NCI-H526 (cell line): ENCODE results near the gene AIMP1.

Source experiments
- DNase-seq, 2 experiments: peaks; one replicate each; lab custom pipeline; 2025; lab: John Stamatoyannopoulos, UW

The AIMP1 gene

DNA sequence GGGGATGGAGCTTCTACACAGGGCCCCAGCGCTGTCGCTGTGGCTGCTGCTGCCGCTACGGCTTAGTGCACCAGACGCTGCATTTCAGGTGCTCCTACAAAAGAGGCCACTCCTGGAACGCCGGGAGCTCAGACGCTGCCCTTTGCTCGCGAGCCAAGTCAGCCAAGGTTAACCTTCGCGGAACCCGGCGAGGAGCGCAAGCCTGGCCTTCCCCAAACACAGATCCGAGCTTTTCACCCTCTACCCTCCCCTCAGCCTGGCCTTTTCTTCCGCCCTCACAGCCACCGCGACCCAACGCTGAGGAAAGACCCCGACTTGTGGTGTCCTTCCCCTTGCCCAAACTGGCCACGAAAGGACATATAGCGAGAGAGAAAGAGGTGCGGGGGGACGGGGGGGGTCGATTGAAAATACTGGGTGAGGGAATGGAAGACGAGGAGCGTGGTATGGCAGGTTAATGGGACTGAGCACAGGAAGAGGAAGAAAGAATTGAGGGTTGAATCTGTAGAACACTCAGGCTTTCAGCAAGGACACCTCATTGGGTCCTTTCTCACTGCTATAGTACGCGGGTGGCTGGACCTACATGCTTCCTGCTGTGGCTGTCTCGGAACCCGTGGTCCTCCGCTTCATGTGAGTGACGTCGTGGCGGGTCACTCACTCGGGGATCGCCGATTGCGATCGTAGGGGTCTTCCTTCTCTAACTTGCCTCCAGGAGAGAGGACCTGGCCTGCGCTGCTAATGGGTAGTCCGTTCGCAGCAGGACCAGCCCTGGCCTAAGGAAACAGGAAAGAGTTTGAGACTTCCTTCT lies at the start of gene AIMP1, which contains the start of gene TBCK:
AIMP1 (plus strand) TSS at position 583 of the 805 bp plus-strand sequence. CDS start 8,460 bp downstream, outside the sequence.
TBCK (minus strand) TSS at position 242 of the 805 bp plus-strand sequence. CDS start 7,249 bp downstream, outside the sequence.
- DNase-seq, result peak; percentile 90 to 91

DNA sequence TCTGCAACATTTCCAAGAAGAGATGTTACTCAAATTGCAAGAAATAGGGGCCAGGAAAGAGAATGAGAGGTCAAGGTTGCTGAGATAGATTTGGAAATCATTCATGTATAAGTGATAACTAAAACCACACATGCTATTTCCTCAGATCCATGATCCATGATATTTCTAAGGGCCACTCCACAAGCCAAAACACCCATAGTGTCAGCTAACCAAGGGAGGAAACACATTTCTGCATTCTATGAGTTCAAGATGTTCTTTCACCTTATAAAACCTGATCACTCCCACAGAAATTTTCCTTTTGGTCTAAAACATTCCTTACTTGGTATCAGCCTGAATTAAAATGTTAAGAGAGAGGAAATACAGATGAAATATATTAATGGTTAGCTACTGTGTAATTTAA lies 47.6 kb upstream of the AIMP1 start:
- no peak for DNase-seq

- no peak for DNase-seq
Observed at GRCh38 chr4:106269711-106270110, 46.6 kb upstream of the AIMP1 start.

GRCh38 chr4:106270736-106271135 lies 45.6 kb upstream of the AIMP1 start:
- no peak for DNase-seq

GRCh38 chr4:106273831-106274230 lies 42.5 kb upstream of the AIMP1 start:
- no peak for DNase-seq

DNA sequence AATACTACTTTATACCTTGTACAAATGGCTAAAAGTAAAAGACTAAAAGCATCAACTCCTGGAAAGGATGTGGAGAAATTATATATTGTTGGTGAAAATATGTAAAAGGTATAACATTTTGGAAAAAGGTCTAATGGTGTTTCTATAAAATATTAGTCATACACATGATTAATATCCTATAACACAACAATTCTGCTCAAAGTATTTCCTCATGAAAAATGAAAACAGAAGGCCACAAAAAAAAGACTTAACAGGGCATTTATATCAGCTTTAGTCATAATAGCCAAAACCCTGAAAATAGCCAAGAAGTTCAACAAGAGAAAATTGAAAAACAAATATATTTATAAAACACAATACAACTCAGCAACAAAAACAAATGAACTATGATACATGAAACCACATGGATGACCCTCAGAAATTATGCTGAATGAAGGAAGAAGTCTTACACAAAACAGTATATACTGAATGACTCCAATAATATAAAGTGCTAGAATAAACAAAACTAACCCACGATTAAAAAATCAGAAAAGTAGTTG lies 39.1 kb upstream of the AIMP1 start:
- no peak for DNase-seq

DNA sequence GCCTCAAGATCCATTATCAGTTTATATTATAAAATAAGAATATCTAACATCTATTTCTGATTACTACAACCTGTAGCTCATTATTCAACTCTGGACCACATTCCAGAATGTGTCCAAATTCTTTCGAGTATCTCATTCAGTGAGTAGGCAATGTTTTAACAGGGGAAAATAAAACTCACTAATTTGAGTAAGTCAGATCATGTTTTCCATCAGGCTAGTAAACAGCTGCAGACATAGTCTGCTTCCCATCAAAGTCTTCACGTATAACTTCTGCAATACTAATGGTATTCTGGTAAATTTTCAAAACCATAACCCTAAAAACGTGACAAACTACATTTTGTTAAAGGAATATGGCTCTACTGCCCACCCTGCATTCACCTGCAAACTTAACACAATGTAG lies 32.1 kb upstream of the AIMP1 start:
- DNase-seq, result no peak

DNA sequence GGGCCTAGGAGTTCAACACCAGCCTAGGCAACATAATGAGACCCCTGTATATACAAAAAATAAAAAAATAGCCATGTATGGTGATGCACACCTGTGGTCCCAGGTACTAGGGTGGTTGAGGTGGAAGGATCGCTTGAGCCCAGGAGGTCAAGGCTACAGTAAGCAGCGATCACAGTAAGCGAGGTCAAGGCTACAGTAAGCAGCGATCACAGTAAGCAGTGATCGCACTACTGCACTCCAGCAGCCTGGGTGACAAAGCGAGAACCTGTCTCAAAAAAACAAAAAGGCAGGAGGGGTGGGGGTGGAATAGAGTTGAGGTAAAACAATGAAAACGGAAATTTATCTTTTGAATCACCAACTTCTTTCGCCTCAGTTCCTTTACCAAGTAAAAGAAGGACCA lies 29.7 kb upstream of the AIMP1 start:
- DNase-seq, result no peak

DNA sequence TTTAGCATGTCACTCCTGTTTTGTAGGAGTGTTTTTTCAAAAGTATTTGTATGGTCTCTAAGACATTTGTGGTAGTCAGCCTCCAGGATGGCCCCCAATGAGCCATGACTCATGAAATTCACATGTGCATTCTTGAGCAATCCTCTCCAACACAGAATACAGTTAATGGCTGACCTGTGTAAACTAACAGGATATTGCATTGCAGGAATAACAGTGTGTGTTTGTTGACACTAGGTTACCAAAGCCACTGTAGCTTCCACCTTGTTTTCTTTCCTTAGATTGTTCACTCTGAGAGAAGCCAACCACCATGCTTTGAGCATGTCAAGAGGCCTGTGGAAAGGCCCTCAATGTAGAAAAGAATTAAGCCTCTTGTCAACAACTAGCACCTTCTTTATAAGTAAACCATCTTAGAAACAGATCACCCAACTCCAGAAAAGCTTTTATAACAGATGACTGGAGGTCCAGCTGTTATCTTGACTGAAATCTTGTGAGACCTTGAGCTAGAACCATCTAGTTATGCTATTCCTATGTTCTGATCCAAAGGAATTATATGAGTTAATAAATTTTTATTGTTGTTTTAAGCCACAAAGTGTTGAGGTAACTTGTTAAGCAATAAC lies 28.9 kb upstream of the AIMP1 start:
- no peak for DNase-seq

DNA sequence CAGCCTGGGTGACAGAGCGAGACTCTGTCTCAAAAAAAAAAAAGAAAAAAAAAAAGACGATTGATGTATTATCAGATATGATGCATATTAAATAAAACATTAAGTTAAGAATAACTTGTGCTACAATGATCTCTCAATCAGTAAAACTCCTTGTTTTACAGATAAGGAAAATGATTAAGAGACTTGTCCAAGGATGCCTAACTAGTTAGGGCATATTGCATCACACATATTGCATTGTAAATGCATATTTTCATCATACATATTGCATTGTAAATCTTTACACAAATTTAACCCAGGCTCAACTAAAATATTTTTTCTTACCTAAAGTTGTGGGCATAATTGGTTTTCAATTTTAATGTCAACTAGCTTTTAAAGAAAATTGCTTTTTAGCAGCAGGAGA lies 26.6 kb upstream of the AIMP1 start:
- DNase-seq, result no peak

- no peak for DNase-seq
Observed at GRCh38 chr4:106291678-106292077, 24.7 kb upstream of the AIMP1 start.

DNA sequence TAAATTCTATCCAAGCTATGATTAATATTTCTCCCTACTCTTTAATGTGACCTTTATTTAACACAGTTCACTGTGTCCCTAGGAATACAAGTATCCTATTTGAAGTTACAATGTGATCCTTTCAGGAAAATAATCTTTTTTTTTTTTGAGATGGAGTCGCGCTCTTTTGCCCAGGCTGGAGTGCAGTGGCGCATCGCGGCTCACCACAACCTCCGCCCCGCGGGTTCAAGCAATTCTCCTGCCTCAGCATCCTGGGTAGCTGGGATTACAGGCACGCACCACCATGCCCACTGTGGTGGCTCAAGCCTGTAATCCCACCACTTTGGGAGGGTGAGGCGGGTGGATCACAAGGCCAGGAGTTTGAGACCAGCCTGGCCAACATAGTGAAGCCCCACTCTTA lies 22.3 kb upstream of the AIMP1 start:
- DNase-seq, result no peak

- DNase-seq, result no peak
Observed at GRCh38 chr4:106297245-106298035, 18.9 kb upstream of the AIMP1 start.

- no peak for DNase-seq
Observed at GRCh38 chr4:106299977-106300376, 16.4 kb upstream of the AIMP1 start.

- DNase-seq, result no peak
Observed at GRCh38 chr4:106301393-106302061, 14.8 kb upstream of the AIMP1 start.

DNA sequence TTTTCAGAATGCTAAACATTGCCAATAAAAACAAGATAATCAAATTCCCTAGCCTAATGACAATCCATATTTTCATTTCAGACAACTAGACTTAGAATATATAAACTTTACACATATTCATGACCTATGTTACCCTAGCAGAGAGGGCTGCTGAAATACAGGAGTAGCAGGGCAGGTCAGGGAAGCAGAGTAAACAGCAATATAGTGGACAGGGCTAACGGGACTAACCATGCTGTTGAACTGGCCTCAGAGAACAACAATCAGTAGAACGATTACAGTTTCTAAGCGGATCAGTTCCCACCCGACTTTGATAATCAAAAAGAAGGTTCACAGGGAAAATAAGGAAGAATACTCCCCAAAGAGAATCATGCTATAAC lies 14.3 kb upstream of the AIMP1 start:
- DNase-seq, result no peak

DNA sequence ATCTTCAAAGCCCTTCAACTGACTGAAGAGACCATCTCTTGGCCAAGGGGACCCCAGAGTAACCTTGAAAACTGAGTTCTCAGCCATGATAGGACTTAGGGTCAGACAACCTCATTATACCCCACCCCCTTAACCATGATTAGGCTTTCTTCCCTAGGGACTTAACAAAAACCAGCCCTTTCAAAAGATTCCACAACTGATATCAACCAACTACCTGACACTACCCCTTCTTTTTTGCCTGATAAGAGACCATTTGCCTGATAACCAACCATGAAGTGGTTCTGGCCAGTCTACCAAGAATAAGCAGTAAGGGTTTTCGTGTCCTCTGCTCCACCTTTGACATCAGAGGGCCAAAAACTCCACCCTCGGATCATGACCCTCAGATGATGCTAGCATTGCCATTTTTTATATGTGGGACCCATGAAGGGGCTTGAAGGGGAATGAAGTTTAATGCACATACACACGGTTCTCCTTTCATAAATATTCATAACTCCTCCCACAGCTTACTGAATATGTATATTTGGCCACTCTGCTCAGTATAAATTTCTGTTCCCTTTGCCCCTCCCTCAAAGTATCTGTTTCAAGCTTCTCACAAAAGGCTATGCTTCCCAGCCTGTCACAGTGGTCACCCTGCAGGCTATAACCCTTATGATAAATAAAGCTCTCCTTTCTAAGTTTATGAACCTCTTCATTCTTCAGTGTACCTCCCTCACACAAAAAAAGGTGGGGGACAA lies 12.6 kb upstream of the AIMP1 start:
- DNase-seq, result no peak

DNA sequence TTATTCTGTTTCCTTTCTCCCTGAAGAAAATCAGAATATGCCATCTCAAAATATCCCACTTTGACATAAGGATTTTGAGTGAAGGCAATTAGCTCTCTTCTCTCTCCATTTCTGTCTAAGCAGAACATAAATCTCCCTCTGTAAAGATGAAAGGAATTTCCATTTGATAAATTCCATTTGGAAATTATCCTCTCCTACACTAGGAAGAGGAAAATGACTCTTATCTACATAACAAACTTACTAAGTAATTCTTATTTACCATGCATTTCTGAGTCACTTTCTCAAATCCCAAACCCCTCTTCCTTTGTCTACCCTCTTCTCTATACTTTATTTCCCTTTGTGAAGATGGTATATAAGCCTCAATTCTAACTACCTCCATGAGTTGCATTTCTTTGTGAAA lies 11.7 kb upstream of the AIMP1 start:
- no peak for DNase-seq

DNA sequence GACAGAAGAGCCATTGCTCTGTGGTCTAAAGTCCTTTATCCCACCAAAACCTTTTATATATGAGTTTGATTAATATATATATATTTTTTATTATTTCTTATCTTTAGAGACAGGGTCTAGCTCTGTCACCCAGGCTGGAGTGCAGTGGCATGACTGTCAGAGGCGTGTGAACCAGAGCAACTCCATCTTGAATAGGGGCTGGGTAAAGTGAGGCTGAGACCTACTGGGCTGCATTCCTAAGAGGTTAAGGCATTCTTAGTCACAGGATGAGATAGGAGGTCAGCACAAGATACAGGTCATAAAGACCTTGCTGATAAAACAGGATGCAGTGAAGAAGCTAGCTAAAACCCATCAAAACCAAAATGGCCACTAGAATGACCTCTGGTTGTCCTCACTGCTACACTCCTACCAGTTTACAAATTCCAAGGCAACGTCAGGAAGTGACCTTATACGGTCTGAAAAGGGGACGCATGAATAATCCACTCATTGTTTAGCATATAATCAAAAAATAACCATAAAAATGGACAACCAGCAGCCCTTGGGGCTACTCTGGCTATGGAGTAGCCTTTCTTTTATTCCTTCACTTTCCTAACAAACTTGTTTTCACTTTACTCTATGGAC lies 10.8 kb upstream of the AIMP1 start:
- no peak for DNase-seq

GRCh38 chr4:106306561-106306960 lies 9.8 kb upstream of the AIMP1 start:
- DNase-seq, result no peak

DNA sequence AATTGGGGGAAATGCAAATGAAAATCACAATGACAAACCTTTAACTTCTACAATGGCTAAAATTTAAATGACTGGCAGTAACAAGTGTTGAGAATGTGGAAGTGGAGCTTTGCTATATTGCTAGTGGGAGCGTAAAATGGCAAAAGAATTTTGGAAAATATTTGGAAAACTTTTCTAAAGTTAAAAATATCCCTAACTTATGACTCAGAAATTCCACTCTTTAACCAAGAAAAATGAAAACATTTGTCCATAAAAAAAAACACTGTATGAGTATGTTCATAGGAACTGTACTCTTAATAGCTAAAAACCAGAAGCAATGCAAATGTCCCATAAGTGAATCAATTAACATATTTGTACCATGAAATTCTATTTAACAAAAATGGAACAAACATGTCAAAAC lies 4.0 kb upstream of the AIMP1 start:
- DNase-seq, result no peak
